SK-MEL-5 (cell line): ENCODE measurements around the gene SUMF2. TPM values are rescaled to one million over a fixed set of nuclear protein-coding genes. Genes with fewer than 3 reads are reported as not detected.

Experiments
- small RNA-seq, 2 experiments: library from RNA; depleted of rRNA; stranded (forward); fragments of <200 nt; gene quantifications; one replicate each; pipeline ENCODE3, GENCODE V24; 2014
- total RNA-seq: library from RNA; depleted of rRNA; stranded (reverse); fragments of >200 nt; shearing (Covaris generic); gene quantifications from 2 replicates; pipeline ENCODE4 v1.2.3, GENCODE V29; 2014; rRNA removed

SUMF2 gene
- total RNA-seq, 1 experiment from 2014 or later = 559 TPM

Small RNA genes within 50 kb of the gene (small RNA-seq; reads per million reads assigned to genes)
- gene SNORA15 (0.12 to 7.4 reads per million in 2 experiments), gene SNORA22B (0.29 to 1.3 reads per million in 2 experiments)

Other genes starting within 250 kb of the SUMF2 start
- not detected in 2 replicates for gene SEPTIN14, start 201.5 kb upstream of the SUMF2 start, total RNA-seq
- gene ZNF713, start 176.8 kb upstream of the SUMF2 start, total RNA-seq = 0.43 and 0.85 TPM in 2 replicates
- 32.2 and 34.3 TPM in 2 replicates for gene MRPS17, start 112.4 kb upstream of the SUMF2 start, total RNA-seq
- gene NIPSNAP2, start 99.7 kb upstream of the SUMF2 start, total RNA-seq = 115 and 125 TPM in 2 replicates
- gene PSPH, start 12.8 kb upstream of the SUMF2 start, total RNA-seq = 357 and 414 TPM in 2 replicates
- gene CCT6A, start 12.5 kb upstream of the SUMF2 start, total RNA-seq = 710 and 744 TPM in 2 replicates
- 0.67 and 1.9 TPM in 2 replicates for gene PHKG1, start 28.7 kb downstream of the SUMF2 start, total RNA-seq
- gene CHCHD2, start 42.2 kb downstream of the SUMF2 start, total RNA-seq = 754 and 796 TPM in 2 replicates
- not detected in 2 replicates for gene NUPR2, start 52.1 kb downstream of the SUMF2 start, total RNA-seq